Heart left ventricle (tissue), 16 donors: Measurements from ENCODE around the gene SNRPD3. TPM values are rescaled to one million over a fixed set of nuclear protein-coding genes. Genes with fewer than 3 reads are reported as not detected.
"Not testable (repeated sequence)": the region's sequence is repeated elsewhere in the genome, so short reads cannot be mapped to it uniquely, and the experiment has no call there.

ENCODE experiments used
- ATAC-seq, 4 donors: fragments of 200-7000 bp; cut with Tn5 transposase; one replicate each; pipeline ENCODE4 v1.9.1; 2020 to 2022; ENCODE audit warnings: moderate library complexity in 4 of 4, mild to moderate bottlenecking in 3 of 4, moderate number of reproducible peaks in 1 of 4
- DNase-seq, 5 donors: peaks; one replicate each; pipeline ENCODE4 v3.0.0-alpha.2; 2020
- H3K27ac ChIP-seq, 12 donors: fragments of 200-600 bp; sonication (generic) in 4 of 12; one replicate each; pipeline versions ENCODE4 v1.5.0 to v1.8.0; 2016 to 2022; ENCODE audit warnings: mild to moderate bottlenecking in 2 of 12
- H3K27me3 ChIP-seq, 9 donors: fragments of 200-600 bp; sonication (generic) in 2 of 9; one replicate each; pipeline versions ENCODE4 v1.5.1 to v1.8.0; 2016 to 2022; ENCODE audit warnings: mild to moderate bottlenecking in 3 of 9
- H3K36me3 ChIP-seq, 9 donors: fragments of 200-600 bp; sonication (generic) in 2 of 9; one replicate each; pipeline versions ENCODE4 v1.5.0 to v1.8.0; 2018 to 2022; ENCODE audit warnings: mild to moderate bottlenecking in 2 of 9
- H3K4me1 ChIP-seq, 12 donors: fragments of 200-600 bp; sonication (generic) in 4 of 12; one replicate each; pipeline versions ENCODE4 v1.5.0 to v1.8.0; 2016 to 2022; ENCODE audit warnings: mild to moderate bottlenecking in 3 of 12
- H3K4me3 ChIP-seq, 12 donors: fragments of 200-600 bp; sonication (generic) in 4 of 12; one replicate each; pipeline versions ENCODE4 v1.5.0 to v1.8.0; 2017 to 2022; ENCODE audit warnings: mild to moderate bottlenecking in 9 of 12, moderate library complexity in 4 of 12
- H3K9me3 ChIP-seq, 12 donors: fragments of 200-600 bp; sonication (generic) in 4 of 12; one replicate each; pipeline versions ENCODE4 v1.5.0 to v1.8.0; 2016 to 2022; ENCODE audit warnings: mild to moderate bottlenecking in 1 of 12
- CTCF ChIP-seq, 12 donors: fragments of 200-600 bp; sonication (generic) in 4 of 12; IDR thresholded peaks; one replicate each; pipeline versions ENCODE4 v1.5.0 to v1.8.0; 2018 to 2022; ENCODE audit warnings: antibody characterized with exemption in 12 of 12, mild to moderate bottlenecking in 5 of 12
- POLR2A ChIP-seq, 2 donors: fragments of 450-650 bp; IDR thresholded peaks; one replicate each; pipeline ENCODE4 v1.6.1; 2017; ENCODE audit warnings: antibody characterized with exemption in 2 of 2, mild to moderate bottlenecking in 2 of 2, moderate library complexity in 2 of 2
- WGBS, 4 donors: extraction: QIAGEN DNeasy Blood & Tissue Kit in 2 of 4; methylation state at CpG; one replicate each; pipeline versions ENCODE4 v1.1.5 to v1.1.7; 2013 to 2018; 5-methylcytosine and 5-hydroxymethylcytosine counted together
- intact Hi-C, 10 donors: fragments of 100-400 bp; cut with DNase I; formaldehyde crosslinking; loops; one replicate each; pipeline versions ENCODE4 v1.11.1 to v1.14.2; 2022
- polyA plus RNA-seq, 2 donors: library from polyadenylated mRNA; stranded (reverse); fragments of 200-250 nt; gene quantifications; one replicate each; pipeline ENCODE4 v1.2.3, GENCODE V29; 2013
- total RNA-seq, 9 donors: library from RNA; depleted of rRNA in 2 of 9; stranded (reverse); fragments of >200 nt in 2 of 9; fragmentation: NEBNext Ultra II Directional in 3 of 9; extraction: Animal tissue kit (Norgen Biotek cat#: 25700) in 3 of 9; gene quantifications; one replicate each; pipeline versions ENCODE4 v1.1.0 to v1.2.4, GENCODE V29; 2016 to 2023
- donor health status: ischemic (EF 13 %, LVEDD 7.1; RV severe dilation, severe dysfunction).
- donor health status: healthy with polysubstance abuse.
- donor health status: DM: no; HTN: yes; CAD: no.
- donor health status: DM: no; HTN: no; CAD: no.
- donor health status: ischemic (EF 25% LVEDD 6.9; RV normal size, moderate dysfunction).
- donor health status: ischemic (EF 25% LVEDD 5.7; RV mildly dilated, moderate dysfunction).
- donor health status: healthy.
- donor health status: DM: yes; HTN: yes; CAD: no.
- donor health status: ischemic (EF 35%, LVEDD 5.7; RV mildly dilated, moderate dysfunction).
- donor health status: nonischemic (EF 11% LVEDD 7.7; RV severe dilation, severe dysfunction).
- donor health status: DM: yes; HTN: yes; CAD: no.
- donor health status: PGD.
- donor health status: ischemic (EF 29% LVEDD 5.4; RV normal size, mild dysfunction).
- donor health status: nonischemic (EF 23%, LVEDD 6.1; RV moderate dilation, normal function).

Gene SNRPD3
- total and polyA plus RNA-seq, 11 donors = 64.8 to 227 (median 74.1) TPM

DNA sequence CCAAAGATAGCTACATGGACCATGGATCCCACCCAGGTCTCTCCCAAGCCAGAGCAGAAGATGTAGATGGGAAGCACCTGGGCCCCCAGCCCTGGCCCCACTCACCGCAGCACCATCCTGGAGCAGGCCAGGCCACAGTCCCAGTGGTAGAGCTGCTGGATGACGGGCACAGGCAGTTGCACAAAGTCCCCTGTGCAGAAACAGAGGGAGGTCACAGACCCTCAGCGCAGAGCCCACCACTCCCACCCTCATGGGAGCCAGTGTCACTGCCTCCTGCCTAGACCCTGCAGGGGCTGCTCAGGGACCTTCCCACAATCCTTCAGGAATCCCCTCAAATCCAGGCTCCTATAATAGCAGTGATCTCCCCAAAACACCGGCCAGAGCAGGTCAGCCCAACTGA is 7.0 kb upstream of the SNRPD3 start:
- H3K4me3 ChIP-seq = no peak overlapping the region
- intact Hi-C loops = no loop called here
- peak overlapping the region in 2 of 12 donors; percentile 12 to 28 for H3K27ac ChIP-seq
- no peak for TF ChIP-seq CTCF (IDR thresholded peaks at IDR 0.05)
- no peak for TF ChIP-seq POLR2A (IDR thresholded peaks at IDR 0.05)
- no peaks in the 10 kb centered on the region for H3K27me3 ChIP-seq
- DNase-seq (no peak), ATAC-seq (no peak)
- H3K36me3 ChIP-seq = peaks cover 5 to 55% (median 41%) of the 10 kb centered on the region in 9 donors
- 90 to 97% (median 94%) methylated on average over 1 to 4 of the region's 4 CpGs for WGBS, 4 donors
- H3K9me3 ChIP-seq = no peaks in the 10 kb centered on the region
- peaks cover 4 to 77% (median 61%) of the 10 kb centered on the region in 12 donors for H3K4me1 ChIP-seq

- Histone ChIP-seq H3K4me1 (peaks cover 1 to 69% (median 53%) of the 10 kb centered on the region in 12 donors), H3K36me3 (peaks cover 5 to 45% (median 31%) of the 10 kb centered on the region in 9 donors), H3K27me3 (no peaks in the 10 kb centered on the region), H3K27ac (peak overlapping the region in 10 of 12 donors; percentile 6 to 60 (median 44)), H3K9me3 (no peaks in the 10 kb centered on the region), H3K4me3 (no peak overlapping the region)
- no peak for TF ChIP-seq CTCF (IDR thresholded peaks at IDR 0.05)
- TF ChIP-seq POLR2A (IDR thresholded peaks at IDR 0.05) = no peak
- DNase-seq (peak in 1 of 5 donors; percentile 47), ATAC-seq (peak in 1 of 4 donors; percentile 50)
- intact Hi-C loops = no loop called here
- 61 to 75% (median 67%) methylated on average over 8 of the region's 8 CpGs for WGBS, 4 donors
Observed at GRCh38 chr22:24550028-24550901, 5.5 kb upstream of the SNRPD3 start.

DNA sequence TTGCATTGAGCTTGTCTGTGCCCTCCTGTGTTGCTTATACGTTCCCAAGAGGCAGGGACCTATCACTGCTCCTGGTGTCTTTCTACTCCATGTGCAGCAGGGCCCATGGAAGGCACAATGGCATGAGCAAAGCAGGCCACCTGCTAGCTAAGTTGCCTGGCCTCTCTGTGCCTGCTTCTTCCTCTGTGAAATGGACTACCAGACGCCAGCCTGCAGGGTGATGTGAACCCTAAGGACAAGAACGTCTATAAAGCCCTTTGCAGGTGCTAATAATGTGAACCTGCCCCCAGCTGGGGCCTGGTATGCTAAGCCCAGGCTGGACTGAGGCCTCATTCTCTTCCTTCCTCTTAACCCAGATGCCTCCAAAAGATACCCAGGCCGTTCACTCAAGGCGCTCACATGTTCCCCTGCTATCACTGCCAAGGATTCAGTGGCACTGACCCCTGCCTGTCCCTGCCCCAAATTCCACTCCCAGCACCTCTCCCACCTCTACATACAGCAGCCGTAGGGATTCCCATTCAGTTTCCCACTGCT is 4.8 kb upstream of the SNRPD3 start:
- Histone ChIP-seq H3K4me3 (no peak overlapping the region), H3K36me3 (peaks cover 5 to 45% (median 31%) of the 10 kb centered on the region in 9 donors), H3K27me3 (no peaks in the 10 kb centered on the region), H3K4me1 (peaks cover 0 to 62% (median 49%) of the 10 kb centered on the region in 12 donors), H3K9me3 (no peaks in the 10 kb centered on the region), H3K27ac (peak overlapping the region in 10 of 12 donors; percentile 6 to 60 (median 44))
- ATAC-seq (no peak), DNase-seq (no peak)
- intact Hi-C loops = no loop called here
- TF ChIP-seq CTCF (IDR thresholded peaks at IDR 0.05) = no peak
- TF ChIP-seq POLR2A (IDR thresholded peaks at IDR 0.05) = no peak
- 63 to 69% (median 65%) methylated on average over 4 to 6 of the region's 6 CpGs for WGBS, 4 donors

- Histone ChIP-seq H3K4me3 (peak overlapping the region in 4 of 12 donors; percentile 67 to 100 (median 82)), H3K27ac (peak overlapping the region in 10 of 12 donors; percentile 97 to 99 (median 99)), H3K4me1 (peaks cover 7 to 78% (median 63%) of the 10 kb centered on the region in 12 donors), H3K36me3 (peaks cover 0 to 34% (median 19%) of the 10 kb centered on the region in 9 donors)
- H3K9me3 ChIP-seq, intact Hi-C loops, H3K27me3 ChIP-seq, ATAC-seq: not testable (repeated sequence)
- DNase-seq = peak in 1 of 5 donors; percentile 14
- WGBS, 4 donors = 74 to 89% (median 81%) methylated on average over 10 of the region's 10 CpGs
Observed at GRCh38 chr22:24552503-24553286, 3.1 kb upstream of the SNRPD3 start.
